Measurements from ENCODE around the gene SCART1.
"Not testable (repeated sequence)": the region's sequence is repeated elsewhere in the genome, so short reads cannot be mapped to it uniquely, and the experiment has no call there.

The SCART1 gene

GRCh38 chr10:133422807-133423771 lies 30.7 kb upstream of the SCART1 start:
- no peak overlapping the region for H3K4me3 ChIP-seq (ENCODE audit: control insufficient read depth, low read depth, low read length)
- DNase-seq (ENCODE audit: low read depth): no peak
- no peak for TF ChIP-seq CTCF (conservative IDR thresholded peaks at IDR 0.05; ENCODE audit: control insufficient read depth, insufficient read depth, low read depth, low read length)

DNA sequence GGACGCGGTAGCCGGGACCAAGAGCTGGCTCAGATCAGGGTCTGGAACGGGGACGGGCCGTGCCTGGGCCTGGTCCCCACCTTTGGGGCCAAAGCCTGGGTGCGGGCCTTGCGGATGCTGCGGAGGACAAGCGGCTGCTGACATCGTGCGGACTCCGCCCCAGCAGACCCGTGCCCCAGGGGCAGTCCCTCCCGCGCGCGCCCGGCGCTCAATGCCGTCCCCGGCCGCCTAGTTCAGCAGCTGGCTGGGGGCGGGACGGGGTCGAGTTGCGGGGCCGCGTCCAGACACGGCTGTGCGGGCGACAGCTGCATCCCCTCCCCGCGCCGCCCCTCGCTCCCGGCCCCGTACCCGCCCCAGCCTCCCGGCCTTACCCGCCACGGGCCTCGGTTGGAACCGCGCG lies 29.6 kb upstream of the SCART1 start:
- H3K4me3 ChIP-seq (ENCODE audit: control insufficient read depth, low read depth, low read length): not testable (repeated sequence)

DNA sequence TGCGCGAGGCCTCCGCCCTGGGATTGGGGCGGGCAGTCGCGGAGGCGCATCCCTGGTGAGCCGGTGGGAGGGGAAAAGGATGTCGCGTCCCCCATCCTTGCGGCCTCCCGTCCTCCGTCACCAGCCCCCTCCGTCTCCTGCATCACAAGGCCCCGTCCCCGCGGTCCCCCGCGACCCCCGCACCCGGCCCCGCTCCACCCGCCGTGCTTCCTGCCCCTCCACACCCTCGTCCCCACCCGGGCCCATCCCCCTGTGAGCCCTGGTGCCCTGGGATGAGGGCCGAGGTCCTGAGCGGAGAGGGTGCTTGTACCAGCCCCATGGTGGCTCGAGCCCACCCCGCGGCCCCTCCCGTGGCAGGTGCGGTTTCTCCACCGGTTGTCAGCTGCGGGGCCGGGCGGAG lies 29.1 kb upstream of the SCART1 start, which contains the start of gene SPRN:
Gene SPRN (minus strand): TSS at position 25 of the 400 bp plus-strand sequence. CDS start 944 bp downstream, outside the sequence.
- not testable (repeated sequence) for H3K4me3 ChIP-seq (ENCODE audit: control insufficient read depth, low read depth, low read length); DNase-seq (ENCODE audit: low read depth)

More for the DNA sequence above, 29.6 kb upstream of the SCART1 start:
- DNase-seq (ENCODE audit: low read depth): not testable (repeated sequence)

- DNase-seq (ENCODE audit: low read depth); H3K4me3 ChIP-seq (ENCODE audit: control insufficient read depth, low read depth, low read length): not testable (repeated sequence)
Measured at GRCh38 chr10:133429571-133429970, 24.2 kb upstream of the SCART1 start.

DNA sequence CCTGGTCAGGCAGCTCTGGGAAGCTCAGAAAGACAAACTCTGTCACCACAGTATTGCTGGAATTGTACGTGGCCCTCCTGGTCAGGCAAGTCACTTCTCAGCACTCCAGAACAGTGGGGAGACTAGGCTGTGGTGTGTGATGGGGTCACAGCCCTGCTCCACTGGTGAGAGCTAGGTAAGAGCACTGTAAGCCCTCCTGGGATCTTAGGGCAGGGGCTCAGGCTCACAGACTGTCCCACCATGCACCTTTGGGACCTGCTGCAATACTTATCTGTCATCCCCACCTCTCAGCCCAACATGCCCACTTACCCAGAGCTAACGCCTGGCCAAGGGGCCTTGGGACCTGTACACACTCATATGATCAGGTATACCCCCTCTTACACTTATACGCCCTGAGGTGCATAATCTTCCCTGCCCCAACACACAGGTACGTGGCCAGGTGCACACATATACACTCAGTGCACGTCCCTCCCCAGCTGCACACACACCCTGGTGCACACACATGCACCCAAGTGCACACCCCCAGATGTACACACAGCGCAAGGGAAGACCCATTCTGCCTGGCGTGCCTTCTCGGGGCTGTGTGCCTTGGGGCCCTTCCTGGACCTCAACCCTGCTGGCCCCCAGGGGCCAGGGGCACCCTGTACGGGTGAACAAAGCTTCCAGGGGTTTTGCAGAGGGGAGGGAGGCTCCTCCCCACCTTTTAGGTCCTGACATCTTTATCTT lies 21.7 kb upstream of the SCART1 start:
- H3K4me3 ChIP-seq (ENCODE audit: control insufficient read depth, low read depth, low read length); DNase-seq (ENCODE audit: low read depth): not testable (repeated sequence)

DNA sequence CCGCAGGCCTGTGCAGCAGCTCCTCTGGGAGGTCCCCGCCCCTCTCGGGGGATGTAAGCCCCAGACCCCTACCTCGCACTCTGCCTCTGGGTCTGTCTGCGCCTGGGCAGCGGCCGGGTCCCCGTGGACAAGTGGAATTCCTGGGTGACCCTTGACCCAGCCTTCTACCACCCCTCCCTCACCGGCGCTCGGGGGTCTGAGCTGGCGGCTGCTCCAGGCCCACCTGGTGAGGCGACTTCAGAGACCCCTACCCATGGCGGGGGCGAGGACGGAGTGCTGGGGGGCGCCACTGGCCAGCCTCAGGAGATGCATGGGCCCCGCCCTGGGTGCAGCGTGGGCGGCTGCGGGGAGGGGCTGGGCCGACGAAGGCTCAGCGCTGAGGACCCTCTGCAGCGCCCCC lies 21.0 kb upstream of the SCART1 start:
- H3K4me3 ChIP-seq (ENCODE audit: control insufficient read depth, low read depth, low read length); DNase-seq (ENCODE audit: low read depth): not testable (repeated sequence)

DNA sequence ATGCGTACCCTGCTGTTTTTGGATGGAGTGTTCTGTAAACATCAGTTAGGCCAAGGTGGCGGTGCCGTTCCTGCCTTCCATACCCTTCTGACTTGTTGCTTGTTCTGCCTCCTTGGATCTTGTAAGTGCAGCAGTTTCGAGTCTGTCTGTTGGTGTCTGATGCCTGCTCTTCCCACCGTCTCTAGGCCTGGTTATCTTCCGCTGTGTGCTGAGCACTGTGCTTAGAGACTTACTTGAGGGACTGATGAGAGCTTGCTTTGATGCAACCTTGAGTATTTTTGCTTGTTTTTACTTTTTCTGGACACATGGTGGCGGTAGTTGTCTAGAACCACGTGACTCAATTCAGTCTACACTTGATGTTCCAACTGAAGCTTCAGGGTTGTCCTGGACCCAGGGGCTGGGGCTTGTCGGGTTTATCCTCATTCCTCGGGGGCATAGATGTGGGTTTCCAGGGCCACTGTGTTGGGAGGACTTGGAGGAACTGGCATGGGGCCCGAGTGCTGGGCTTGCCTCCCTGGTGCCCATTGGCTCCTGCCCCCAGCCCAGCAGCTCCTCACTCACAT lies 15.0 kb upstream of the SCART1 start:
- TF ChIP-seq CTCF (conservative IDR thresholded peaks at IDR 0.05; ENCODE audit: control insufficient read depth, insufficient read depth, low read depth, low read length): peak; percentile 28
- DNase-seq (ENCODE audit: low read depth): peak; percentile 28
- H3K4me3 ChIP-seq (ENCODE audit: control insufficient read depth, low read depth, low read length): no peak overlapping the region

DNA sequence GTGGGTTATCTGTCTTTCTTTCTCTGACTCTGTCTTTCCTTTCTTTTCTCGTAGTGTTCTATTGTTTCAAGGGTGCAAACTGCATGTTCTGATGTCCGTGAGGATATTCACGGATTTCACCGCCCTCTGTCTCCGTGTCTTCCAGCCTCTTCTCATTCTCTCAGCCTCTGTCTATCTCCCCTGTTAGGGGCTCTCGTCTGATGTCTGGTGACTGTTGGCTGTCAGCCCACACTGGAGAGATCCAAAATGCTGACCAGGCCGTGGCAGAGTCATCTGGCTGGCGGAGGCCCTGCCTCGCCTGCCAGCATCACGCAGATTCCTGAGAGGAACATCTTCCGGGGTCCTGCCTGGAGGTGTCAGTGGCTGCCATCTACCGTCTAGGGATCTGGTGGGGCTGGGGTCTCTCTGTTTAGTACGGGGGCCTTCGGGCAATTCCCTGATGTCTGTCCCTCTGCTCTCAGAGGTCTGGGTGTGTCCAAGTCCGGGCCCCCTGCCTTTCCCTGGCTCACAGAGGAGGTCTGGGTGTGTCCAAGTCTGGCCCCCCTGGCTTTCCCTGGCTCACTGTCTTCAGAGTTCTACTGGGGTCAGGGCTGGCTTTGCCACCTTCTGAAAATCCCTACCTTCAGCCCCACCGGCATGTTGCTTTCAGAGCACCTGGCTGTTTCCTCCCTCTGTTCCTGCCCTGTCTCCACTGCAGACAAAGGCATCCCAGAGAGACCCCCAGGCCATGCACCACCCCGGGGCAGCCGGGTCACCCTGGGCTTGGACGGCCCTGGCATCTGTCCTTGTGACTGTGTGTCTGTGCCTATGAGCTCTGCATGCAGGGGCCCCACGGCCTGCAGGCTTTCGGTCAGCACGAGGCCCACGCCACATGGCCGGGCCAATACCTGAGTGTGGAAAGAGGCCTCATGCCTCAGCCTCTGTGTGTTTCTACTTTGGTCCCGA lies 14.0 kb upstream of the SCART1 start:
- H3K4me3 ChIP-seq (ENCODE audit: control insufficient read depth, low read depth, low read length): no peak overlapping the region
- DNase-seq (ENCODE audit: low read depth): no peak
- no peak for TF ChIP-seq CTCF (conservative IDR thresholded peaks at IDR 0.05; ENCODE audit: control insufficient read depth, insufficient read depth, low read depth, low read length)

Measured in fibroblast of mammary gland (primary cell).